HG03442 (cell line): ENCODE results near the gene NES.
"Not testable (repeated sequence)": the region's sequence is repeated elsewhere in the genome, so short reads cannot be mapped to it uniquely, and the experiment has no call there.

Source experiments
- ATAC-seq: cut with Tn5 transposase; IDR thresholded peaks from one replicate; pipeline ENCODE4 v1.9.1; 2021; ENCODE audit warnings: mild to moderate bottlenecking, moderate library complexity; ENCODE audit not compliant: unreplicated experiment

The NES gene

DNA sequence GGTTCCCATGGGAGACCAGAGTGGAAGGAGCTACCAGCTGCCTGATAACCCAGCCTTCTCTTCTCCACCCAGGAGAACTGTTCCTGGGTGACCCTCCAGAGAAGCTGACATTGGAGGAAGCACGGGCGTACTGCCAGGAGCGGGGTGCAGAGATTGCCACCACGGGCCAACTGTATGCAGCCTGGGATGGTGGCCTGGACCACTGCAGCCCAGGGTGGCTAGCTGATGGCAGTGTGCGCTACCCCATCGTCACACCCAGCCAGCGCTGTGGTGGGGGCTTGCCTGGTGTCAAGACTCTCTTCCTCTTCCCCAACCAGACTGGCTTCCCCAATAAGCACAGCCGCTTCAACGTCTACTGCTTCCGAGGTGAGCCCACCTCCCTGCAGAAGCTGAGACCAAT is 28.7 kb downstream of the NES start:
- no peak for ATAC-seq

GRCh38 chr1:156647351-156647750 is 29.9 kb downstream of the NES start:
- no peak for ATAC-seq

- ATAC-seq = no peak
Measured at GRCh38 chr1:156646738-156647211, 30.4 kb downstream of the NES start.

GRCh38 chr1:156645666-156646065 is 31.5 kb downstream of the NES start:
- no peak for ATAC-seq

- no peak for ATAC-seq
Measured at GRCh38 chr1:156645056-156645455, 32.2 kb downstream of the NES start.

DNA sequence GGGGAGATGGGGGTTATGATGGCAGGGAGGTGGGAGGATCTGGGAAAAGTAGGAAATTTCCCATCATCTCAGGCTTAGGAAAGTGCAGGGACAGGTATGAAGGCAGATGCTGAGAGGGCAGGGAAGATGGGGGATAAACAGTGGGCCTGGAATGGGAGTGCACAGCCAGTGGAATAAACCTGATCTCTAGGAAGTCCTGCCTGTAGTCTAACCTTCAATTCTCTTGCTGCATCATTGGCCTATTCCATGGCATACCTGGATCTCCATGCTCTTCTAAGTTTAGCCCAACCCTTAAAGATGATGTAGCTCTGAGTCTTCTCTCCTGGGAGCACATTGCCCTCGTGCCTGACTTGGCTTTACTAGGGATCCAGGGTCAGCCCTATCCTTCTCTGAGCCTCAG is 32.6 kb downstream of the NES start:
- no peak for ATAC-seq

GRCh38 chr1:156644146-156644545 is 33.1 kb downstream of the NES start:
- ATAC-seq = no peak

- no peak for ATAC-seq
Measured at GRCh38 chr1:156643778-156644092, 33.5 kb downstream of the NES start.

DNA sequence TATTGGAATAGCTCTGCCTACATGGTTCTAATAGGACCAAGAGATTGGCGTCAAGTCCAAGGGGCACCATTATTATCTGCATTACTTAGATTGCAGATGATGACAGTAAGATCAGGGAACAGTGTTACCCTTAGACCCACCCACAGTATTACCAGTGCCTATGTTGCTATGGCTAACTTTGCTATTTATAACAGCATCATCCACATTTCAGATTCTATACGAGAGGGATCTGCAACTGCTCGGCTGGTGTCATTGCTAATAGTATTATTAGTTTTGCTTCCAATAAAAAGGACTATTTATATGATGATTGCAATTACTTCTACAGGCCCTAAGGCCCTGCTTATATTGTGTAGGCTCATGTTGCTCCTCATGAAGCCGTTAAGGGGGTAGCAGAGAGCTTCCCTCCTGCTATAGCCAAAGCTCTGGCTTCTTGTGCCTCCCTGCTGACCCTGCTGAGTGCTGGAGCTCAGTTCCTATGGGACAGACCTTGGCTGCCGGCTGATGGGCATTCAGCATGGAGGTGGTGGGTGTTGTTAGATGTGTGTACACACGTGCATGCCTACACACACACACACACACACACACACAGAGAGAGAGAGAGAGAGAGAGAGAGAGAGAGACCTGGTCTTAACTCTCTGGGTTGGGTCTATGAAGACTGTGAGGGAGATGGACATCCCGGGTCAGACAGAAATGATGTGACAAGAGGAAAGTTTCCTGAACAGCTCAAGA is 34.0 kb downstream of the NES start:
- ATAC-seq = no peak

DNA sequence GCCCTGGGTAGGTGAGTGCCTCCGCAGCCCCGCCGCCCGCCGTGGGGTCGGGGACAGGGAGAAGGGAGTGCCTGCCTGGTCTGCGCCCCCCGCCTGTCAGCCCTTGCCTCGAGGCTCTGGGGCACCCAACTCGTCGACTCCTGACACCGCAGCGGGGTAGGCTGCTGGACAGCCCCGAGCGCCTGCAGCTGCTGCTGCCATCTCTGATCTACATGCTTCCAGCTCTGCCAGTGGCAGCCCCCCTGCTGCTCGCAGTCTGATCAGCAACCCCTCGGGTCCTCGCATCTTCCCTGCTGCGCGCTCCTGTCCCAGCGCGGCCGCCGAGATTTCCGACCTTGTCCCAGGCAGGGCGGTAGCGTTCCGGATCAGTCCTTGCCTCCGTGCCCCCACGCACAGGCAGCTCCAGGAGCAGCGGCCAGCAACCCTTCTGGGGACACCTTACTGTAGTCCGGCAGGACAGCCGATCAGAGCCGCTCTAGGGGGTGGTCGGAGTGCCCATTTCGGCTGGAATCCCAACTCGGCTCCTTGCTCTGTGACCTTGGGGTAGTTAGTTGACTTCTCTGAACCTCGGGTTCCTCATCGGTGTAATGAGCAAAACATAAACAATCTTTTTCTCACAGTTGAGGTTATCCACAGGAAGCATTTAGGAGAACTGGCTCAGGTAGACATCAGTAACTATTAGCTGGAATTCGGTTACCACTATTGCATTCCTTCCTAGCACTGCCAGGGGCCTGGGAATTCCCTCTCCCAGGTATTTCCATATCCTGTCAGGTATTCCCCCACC is 34.8 kb downstream of the NES start:
- ATAC-seq = no peak

DNA sequence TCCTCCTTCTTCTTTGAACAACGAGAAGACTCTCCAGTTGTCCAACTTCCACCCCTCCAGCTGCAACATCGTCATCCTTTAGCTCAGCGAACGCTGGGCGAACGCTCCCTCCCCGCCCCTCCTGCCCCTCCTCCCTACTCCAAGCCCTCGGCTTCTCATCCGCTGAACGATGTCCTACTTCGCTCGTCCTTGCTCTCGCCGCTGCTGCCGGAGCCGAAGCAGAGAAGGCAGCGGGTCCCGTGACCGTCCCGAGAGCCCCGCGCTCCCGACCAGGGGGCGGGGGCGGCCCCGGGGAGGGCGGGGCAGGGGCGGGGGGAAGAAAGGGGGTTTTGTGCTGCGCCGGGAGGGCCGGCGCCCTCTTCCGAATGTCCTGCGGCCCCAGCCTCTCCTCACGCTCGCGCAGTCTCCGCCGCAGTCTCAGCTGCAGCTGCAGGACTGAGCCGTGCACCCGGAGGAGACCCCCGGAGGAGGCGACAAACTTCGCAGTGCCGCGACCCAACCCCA is 35.4 kb downstream of the NES start, which contains the start of gene BCAN:
Gene BCAN, plus strand, starts transcription at position 357 of the 504 bp plus-strand sequence. CDS start 3,938 bp downstream, outside the sequence.
- ATAC-seq = no peak

- no peak for ATAC-seq
Measured at GRCh38 chr1:156640842-156641706, 36.1 kb downstream of the NES start.

- ATAC-seq = no peak
Measured at GRCh38 chr1:156639601-156640101, 37.6 kb downstream of the NES start.

DNA sequence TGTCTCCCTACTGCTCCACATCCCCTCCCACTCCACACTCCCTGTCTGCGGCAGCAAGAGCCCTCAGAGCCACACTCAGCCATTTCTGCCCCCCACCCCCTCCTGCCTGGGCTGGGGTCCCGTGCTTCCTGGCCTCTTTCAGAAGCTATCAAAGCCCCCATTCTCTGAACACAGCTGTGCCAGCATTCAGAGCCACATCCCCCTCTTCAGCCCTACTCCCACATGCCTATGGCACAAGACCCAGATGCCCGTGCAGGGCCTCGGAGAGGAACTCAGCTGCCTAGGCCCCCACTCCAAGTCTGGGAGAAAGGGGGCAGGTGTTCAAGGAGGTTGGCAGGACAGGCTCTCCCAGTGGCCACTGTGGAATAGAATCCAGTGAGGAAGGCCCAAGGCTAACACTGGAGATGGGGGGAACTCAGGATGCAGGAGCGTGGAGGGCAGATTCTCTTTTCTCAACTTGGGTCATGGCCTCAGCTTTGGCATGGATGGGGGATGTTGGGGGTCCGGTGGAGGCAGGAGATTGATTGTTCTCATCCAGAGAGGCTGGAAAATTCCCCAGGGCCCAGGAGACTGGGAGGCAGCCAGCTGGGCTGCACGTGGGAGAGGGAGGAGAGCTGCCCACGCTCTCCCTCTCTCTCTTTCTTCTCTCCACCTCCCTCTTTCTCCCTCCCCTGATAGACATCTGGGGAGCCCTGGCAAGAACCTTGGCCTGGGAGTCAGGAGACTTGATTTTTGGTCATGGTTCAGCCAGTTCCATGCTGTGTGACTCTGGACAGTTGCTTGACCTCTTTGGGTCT is 38.8 kb downstream of the NES start:
- ATAC-seq = no peak

- ATAC-seq = no peak
Measured at GRCh38 chr1:156632355-156632754, 44.9 kb downstream of the NES start.

- ATAC-seq = not testable (repeated sequence)
Measured at GRCh38 chr1:156631152-156631551, 46.1 kb downstream of the NES start.

GRCh38 chr1:156629823-156630449 is 47.3 kb downstream of the NES start:
- no peak for ATAC-seq

GRCh38 chr1:156627313-156627880 is 49.8 kb downstream of the NES start:
- no peak for ATAC-seq

- no peak for ATAC-seq
Measured at GRCh38 chr1:156626079-156626438, 51.1 kb downstream of the NES start.
